HG03060 (cell line): ENCODE measurements around the gene PORCN.

Source experiments
- ATAC-seq: cut with Tn5 transposase; IDR thresholded peaks from one replicate; pipeline ENCODE4 v1.9.1; 2021; ENCODE audit warnings: low read depth, moderate number of reproducible peaks; ENCODE audit not compliant: unreplicated experiment

The PORCN gene

DNA sequence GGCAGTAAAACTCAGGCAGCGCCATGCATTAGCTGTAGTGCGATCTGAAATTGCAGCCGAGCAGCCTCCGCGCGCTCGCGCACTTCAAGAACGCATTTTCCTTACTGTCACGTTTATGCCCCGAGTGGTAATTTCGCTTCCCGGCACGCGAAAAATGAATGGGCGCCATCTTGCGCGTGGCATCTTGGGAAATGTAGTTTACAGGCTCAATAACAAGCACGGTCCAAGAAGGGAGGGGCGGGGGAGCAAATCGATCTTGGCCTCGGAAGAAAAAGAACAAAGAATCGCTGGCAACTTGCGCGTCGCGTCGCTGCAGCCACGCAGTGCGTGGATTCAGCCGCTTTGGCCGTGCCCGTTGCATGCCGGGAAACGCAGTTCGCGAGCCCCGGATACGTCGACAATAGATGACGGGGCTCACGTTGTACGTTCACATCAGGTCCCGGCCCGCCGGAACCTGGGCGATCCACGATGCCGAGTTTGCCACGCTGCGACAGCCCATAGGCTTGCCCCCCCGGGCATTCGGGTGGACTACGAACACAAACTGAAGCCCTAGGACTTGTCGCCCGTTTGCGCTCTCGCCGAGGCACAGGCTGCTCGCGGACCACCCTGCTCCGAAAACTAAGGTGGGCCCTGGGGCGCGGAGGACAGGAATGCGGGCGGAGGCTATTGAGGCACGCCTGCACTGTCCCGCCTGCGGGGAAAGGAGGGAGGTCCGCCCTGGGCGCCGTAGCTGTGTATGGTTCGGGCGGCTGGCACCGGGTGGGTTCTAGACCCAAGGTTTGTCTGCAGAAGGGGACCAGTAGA is 32.8 kb upstream of the PORCN start, which contains the start of gene FTSJ1:
FTSJ1 (plus strand) TSS at position 426 of the 804 bp plus-strand sequence. CDS start 1,849 bp downstream, outside the sequence.
- peak; percentile 89 for ATAC-seq

DNA sequence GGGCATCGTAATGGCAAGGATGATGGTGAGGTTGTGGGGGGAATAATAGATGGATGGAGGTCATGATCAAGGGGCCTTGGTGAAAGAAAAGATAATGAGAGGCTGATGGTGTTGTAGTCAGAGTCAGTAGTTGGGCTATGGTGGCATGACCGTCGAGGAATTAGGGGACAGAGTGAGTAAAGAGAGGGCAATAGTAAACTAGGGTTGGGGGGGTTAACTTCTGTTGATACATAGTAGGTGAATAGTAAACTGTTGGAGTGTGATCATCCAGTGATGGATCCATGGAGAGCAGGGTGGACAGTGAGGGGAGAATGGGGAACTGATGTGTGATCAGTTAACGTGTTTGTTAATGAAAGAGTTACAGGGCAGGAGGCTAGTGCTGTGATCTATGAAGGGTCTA is 31.9 kb upstream of the PORCN start:
- no peak for ATAC-seq

DNA sequence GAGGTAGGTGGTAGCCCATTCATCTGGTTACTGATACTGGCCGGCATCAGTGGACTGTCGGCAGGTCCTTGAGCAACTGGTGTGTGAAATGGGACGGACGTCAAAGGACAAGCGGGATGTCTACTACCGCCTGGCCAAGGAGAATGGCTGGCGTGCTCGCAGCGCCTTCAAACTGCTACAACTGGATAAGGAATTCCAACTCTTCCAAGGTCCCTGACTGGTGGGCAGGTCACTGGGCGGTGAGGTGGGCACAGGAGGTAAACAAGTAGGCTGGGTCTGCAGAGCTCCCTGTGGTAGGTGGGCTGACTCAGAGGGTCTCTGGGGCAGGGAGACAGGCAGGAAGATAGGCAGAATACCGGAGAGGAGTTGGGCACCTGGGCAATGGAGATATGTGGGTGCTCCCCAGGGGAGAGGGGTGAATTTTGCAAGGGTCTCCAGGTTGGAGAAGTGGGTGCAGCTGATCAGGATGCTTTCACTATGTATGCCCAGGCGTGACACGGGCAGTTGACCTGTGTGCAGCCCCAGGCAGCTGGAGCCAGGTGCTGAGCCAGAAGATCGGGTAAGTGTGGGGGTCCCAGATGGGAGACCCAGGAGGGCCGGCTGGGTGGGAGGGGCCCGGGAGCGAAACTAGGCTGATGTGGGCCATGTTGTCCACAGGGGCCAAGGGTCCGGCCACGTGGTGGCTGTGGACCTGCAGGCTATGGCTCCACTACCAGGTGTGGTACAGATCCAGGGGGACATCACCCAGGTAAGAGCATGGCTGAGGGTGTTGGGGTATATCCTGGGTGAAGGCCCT is 30.6 kb upstream of the PORCN start:
- ATAC-seq = no peak

DNA sequence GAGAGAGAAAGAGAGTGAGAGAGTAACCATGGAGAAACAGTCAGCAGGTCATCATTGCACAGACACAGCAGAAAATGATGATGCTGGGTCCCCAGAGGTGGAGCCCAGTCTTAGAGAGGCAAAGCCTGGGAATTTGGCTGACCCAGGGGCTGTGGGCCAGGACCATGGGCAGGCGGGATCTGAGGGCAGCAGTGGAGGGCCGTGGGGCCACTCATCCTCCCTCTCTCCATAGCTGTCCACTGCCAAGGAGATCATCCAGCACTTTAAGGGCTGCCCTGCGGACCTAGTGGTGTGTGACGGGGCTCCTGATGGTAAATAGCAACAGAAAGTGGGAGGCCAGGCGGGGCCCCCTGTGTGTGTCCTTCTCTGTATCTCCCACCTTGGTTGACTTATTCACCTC is 30.0 kb upstream of the PORCN start:
- ATAC-seq = no peak

DNA sequence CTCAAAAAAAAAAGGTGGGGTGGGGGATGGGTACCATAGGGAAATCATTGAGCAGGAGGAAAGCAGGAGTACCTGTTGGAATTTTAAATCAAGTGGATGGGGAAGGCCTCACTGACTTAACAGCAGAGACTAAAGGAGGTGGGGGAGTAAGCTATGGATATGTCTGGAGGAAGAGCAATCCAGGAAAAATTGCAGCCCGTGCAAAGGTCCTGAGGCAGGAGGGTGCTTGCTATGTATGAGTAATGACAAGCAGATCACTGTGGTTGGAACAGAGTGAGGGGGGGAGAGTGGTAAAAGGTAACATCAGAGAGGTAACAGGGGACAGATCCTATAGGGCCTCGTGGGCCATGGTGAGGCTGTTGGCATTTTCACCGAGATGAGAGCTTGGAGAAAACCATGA is 28.6 kb upstream of the PORCN start:
- no peak for ATAC-seq

DNA sequence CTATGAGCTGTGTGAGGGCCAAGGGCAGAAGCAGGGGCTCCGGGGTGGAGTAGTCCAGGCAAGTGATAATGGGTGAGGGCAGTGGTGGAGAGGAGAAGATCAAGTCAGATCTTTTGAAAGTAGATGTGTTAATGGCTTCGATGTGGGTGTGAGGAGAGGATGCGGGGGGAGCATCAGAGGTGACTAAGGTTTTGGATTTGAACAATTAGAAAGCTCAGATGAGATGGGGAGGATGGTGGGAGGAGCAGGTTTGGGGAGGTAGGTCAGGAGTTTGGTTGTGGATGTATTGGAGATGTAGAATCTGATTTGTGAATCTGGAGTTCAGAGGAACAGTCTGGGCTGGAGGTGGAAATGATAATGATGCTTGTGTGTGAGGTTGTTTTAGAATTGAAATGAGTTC is 28.2 kb upstream of the PORCN start:
- ATAC-seq = no peak

DNA sequence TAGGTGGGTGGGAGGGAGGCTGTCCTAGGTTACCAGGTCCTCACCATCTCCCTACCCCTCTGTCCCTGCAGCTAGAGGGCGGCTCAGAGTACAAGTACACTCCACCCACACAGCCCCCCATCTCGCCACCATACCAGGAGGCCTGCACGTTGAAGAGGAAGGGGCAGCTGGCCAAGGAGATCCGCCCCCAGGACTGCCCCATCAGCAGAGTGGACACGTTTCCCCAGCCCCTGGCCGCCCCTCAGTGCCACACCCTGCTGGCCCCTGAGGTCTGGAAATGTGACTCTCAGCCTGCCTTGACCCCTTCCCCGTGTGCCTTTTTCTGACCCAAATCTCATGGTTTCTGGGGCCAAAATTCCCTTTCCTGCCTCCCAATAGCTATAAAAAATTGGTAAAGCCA is 26.3 kb upstream of the PORCN start:
- ATAC-seq = no peak

DNA sequence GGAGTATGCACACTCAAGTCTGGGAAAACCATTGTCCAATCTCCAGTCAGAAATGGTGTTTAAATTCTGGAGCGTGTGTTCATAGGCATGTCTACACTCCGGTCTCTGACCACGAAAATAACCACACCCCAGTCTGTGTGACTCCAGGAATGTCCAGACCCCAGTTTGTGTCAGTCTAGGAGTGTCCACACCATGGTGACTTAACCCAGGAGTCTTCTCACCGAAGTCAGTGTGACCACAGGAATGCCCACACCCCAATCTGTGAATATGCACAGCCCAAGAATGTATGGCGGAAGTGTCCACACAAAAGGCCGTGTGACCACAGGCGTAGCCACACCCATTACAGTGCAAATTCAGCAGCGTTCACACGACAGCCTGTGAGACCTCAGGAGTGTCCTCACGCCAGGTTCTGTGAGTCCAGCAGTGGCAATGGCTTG is 21.4 kb upstream of the PORCN start:
- no peak for ATAC-seq

DNA sequence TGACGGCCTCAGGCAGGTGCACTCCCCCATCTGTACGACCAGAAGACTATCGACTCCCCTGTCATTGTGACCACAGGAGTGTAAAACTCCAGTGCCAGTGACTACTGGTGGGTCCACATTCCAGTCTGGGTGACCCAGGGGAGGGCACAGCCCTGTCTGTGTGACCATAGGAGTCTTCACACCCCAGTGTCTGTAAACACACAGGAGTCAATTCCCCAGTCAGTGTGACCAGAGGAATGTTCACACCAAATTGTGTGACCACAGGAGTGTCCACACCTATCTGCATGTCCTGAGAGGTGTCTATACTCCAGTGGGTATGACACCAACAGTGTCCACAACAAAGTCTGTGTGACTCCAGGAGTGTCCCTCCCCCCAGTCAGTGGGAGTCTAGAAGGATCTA is 20.8 kb upstream of the PORCN start:
- ATAC-seq = no peak

DNA sequence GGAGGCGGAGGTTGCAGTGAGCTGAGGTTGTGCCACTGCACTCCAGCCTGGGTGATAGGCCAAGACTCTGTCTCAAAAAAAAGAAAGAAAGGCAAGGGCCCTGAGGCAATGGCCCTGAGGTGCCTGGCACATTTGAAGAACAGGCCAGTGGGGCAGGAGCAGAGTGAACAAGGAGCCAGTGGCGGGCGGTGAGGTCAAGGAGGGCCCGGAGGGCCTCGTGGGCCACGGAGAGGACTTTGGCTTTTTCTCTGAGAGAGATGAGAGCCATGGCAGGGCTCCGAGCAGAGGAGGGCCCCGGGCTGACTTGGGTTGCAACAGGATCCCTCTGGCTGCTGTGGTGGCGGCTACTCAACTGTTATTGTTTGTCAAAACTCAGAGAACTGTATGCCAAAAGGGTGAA is 19.5 kb upstream of the PORCN start:
- no peak for ATAC-seq

DNA sequence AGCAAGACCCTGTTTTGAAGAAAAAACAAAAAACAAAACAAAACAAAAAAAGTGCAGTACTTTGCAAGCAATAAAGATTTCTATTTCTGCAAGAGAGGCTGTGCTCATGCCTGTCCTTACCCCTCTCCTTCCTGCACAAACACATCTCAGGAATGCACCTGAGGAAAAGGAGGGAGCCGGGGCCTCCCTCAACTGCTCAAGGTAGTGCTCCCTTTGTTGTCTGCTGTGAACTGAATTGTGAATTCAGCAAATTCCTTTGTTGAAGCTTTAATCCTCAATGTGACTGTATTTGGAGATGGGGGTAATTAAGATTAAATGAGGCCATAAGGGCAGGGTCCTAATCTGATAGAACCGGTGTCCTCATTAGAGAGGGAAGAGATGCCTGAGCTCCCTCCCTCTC is 18.9 kb upstream of the PORCN start:
- ATAC-seq = no peak

DNA sequence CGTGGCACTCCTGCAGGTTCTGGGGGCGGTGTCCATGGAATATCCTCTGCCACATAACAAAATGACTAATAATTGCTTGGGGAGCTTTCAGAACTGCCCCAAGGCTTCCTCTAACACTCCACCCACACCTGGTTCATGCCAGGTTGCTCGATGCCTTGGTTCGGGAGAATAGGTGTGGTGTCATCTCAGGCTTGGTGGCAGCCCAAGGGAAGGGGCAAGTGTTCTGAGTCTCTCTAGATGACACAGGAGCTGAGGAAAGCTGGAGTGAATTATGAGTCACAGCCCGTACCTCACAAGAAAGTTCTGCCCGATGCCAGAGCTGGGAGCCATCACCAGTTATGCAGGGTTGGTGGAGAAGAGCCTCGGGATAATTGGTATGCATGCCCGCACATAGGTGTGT is 18.1 kb upstream of the PORCN start:
- ATAC-seq = no peak

DNA sequence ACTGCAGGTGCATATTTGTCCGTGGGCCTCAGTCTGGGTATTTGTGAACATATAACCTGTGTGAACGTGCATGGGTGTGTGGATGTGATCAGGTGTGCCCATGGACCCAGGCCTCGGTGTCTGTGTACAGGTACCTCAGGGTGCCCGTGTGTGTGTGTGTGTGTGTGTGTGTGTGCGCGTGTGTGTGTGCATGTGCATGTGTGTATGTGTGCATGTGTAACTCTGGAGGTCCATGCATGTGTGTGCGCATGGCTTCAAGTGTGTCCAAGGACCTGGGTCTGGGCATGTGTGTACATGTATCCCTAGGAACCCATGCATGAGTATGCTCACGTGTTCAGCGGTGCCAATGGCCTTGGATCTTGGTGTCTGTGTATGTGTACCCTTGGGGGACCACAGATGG is 17.0 kb upstream of the PORCN start:
- no peak for ATAC-seq

DNA sequence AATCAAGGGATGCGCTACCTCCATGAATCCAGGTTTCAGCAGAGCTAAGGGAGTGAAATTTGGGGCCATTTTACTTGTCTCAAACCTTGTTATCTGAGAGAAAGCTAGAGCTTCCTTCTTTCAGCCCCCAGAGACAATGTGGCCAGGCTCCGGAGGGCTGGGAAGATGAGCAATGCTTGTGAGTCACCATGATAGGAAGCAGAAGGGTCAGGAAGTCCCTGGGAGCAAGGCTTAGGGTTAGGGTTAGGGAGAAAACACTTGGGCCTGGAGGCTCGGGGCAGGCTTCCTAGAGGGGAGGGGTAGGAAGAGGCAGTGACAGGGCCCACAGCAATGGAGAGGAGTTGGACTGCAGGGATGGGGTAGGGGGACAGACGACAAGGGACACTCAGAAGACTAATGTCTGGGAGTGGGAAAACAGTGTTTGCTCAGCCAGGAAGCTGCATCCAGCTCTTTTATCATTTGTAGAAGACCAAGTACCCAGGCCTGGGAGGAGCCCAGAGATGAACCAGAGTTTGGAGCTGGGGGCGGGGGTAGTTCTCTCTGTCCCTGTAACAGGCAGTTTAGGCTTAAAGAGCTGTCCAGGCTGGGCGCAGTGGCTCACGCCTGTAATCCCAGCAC is 16.4 kb upstream of the PORCN start:
- ATAC-seq = no peak

DNA sequence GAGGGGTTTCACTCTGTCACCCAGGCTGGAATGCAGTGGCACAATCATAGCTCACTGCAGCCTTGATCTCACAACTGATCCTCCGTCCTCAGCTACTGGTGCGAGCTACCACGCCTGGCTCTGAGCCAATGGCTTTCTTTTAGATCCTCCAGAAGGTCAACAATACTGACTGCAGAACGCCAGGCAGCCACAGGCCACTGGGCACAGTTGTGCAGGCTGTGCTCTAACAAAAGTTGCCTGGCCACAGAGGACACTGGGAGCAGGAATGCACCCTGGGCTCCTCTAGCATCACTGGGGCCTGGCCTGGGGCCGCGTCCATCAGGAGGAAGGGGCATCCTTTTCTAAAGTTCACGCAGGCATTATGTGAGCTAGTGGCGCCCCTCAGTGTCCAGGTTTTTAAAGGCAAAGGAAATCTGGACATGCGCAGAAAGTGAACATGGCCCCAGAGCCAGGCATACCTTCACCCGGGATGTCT is 14.9 kb upstream of the PORCN start:
- ATAC-seq = no peak

DNA sequence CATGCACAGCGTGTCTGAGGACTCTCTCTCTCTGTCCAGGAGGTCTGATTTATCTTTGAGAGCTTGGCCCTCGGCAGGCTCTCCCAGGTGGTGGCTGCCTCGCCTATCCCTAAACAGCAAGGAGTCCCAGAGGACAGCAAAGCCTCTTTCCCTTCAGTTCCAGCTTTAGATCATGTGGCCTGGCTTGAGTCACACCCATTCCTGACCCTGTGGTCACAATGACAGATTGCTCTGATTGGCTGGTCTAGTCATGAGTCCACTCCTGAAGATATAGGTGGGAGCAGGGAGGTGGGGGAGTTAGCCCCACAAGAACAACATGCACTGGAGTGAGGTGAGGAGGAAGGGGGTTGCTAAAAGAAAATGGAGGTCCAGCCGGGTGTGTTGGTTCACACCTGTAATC is 12.1 kb upstream of the PORCN start:
- no peak for ATAC-seq

DNA sequence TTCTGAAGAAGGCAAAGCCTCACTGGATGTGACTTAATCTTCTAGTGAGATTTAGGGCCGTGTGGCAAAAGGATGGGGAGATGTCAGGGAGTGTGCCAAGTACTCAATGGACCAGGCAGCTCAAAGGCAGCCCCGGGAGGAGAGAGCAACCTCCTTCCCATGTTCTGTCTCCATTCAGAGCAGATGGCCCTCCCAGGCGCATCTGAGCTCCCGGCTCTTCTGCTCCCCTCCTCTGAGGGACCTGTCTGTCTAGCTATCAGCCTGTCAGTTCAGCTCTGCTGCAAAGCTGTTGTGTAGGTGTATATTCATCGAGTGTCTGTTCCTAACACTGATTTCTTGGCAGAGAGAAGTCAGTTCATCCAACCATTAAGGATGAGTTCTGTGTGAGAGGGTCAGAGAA is 10.9 kb upstream of the PORCN start:
- no peak for ATAC-seq

DNA sequence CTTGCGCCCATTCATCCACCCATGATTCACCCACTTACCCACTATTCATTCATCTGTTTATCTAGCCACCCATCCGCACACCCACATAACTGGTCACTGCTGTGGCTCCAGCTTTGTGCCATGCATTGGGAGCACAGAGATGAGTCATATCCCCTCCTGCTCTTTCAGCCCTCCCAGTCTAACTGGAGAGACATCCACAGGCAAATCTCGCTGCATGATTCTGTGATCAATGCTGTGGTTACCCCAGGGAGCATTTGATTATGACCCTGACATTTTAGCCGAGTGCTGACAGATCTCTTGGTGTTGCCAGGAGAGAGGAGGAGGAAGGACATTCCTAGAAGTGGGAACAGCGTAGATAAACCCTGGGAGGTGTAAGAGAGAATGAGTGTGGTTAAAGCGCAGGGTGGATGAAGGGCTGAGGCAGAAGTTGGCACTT is 10.4 kb upstream of the PORCN start:
- ATAC-seq = no peak

DNA sequence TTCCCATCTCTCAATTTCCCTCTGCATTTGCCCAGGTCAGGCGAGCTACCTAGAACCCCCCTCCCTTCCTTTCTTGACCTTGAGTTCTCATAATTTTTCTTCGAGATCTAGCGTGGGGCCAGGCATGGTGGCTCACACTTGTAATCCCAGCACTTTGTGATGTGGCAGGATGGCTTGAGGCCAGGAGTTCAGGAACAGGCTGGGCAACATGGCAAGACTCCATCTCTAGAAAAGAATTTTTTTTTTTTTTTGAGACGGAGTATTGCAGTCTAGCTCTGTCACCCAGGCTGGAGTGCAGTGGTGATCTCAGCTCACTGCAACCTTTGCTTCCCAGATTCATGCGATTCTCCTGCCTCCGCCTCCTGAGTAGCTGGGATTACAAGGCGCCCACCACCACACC is 4.5 kb upstream of the PORCN start:
- no peak for ATAC-seq

DNA sequence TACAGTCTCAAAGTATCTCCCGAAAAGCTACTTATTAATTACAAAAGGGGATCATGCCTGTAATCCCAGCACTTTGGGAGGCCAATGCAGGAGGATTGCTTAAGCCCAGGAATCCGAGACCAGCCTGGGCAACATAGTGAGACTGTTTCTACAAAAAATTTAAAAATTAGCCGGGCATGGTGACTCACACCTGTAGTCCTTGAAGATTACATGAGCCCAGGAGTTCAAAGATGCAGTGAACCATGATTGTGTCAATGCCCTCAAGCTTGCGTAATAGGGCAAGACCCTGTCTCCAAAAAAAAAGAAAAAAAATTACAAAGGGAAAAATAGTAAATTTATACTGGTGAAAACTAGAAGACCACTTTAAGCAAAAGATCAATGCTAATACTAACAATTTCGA is 3.3 kb upstream of the PORCN start:
- no peak for ATAC-seq

DNA sequence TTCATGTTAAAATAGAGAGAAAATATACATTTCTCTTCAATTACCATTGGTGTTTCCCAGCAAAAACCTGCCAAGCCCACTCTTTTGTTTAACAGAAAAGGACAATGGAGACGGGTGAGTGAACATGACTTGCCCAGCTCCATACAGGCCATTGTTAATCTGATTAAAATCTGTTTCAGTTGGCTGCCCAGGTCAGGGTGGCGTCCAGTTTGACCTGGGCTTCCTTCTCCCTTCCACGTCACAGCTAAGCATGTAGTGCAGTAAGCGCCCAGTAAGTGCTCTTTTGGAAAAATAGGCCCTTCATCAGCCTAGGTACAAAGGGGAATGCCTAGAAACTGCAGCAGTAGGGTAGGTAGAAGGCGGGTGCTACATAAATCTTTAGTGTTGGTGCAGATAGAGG is 1.5 kb upstream of the PORCN start:
- no peak for ATAC-seq
